Activated CD4-positive, alpha-beta memory T cell treated with anti-CD3 and anti-CD28 coated beads for 36 hours (primary cell): ENCODE results near the gene PCED1A. TPM values are rescaled to one million over a fixed set of nuclear protein-coding genes. Genes with fewer than 3 reads are reported as not detected.

Experiments
- CTCF ChIA-PET: fragments of 350-600 bp; sonication (Branson Sonifier 250); formaldehyde crosslinking; loops from one replicate; lab custom pipeline; 2021; ENCODE audit warnings: antibody characterized with exemption, inconsistent platforms; lab: Charles Lee
- POLR2A ChIA-PET: fragments of 350-600 bp; sonication (Branson Sonifier 250); formaldehyde crosslinking; loops from one replicate; lab custom pipeline; 2021; ENCODE audit warnings: antibody characterized with exemption; lab: Charles Lee
- DNase-seq: peaks from one replicate; pipeline ENCODE4 v3.0.0-alpha.2; 2020
- H3K27ac Mint-ChIP-seq: one replicate; pipeline ENCODE4 v1.8.0; 2021; ENCODE audit warnings: mixed read lengths
- H3K27me3 Mint-ChIP-seq: one replicate; pipeline ENCODE4 v1.8.0; 2021; ENCODE audit warnings: mixed read lengths
- H3K36me3 Mint-ChIP-seq: one replicate; pipeline ENCODE4 v1.8.0; 2021; ENCODE audit warnings: mixed read lengths
- H3K4me1 Mint-ChIP-seq: one replicate; pipeline ENCODE4 v1.8.0; 2021; ENCODE audit warnings: low read depth, mixed read lengths
- H3K4me3 Mint-ChIP-seq: one replicate; pipeline ENCODE4 v1.8.0; 2021; ENCODE audit warnings: mild to moderate bottlenecking, mixed read lengths
- H3K9me3 Mint-ChIP-seq: one replicate; pipeline ENCODE4 v1.8.0; 2021; ENCODE audit warnings: mixed read lengths
- intact Hi-C: fragments of 100-400 bp; cut with micrococcal nuclease; formaldehyde crosslinking; loops from one replicate; pipeline ENCODE4 v1.15.1; 2023
- total RNA-seq, 2 experiments: library from RNA; stranded (reverse); gene quantifications; one replicate each; pipeline ENCODE4 v1.2.3, GENCODE V29; 2021

The PCED1A gene
- total RNA-seq, 2 experiments from 2014 or later, result 37.0 to 40.0 TPM

DNA sequence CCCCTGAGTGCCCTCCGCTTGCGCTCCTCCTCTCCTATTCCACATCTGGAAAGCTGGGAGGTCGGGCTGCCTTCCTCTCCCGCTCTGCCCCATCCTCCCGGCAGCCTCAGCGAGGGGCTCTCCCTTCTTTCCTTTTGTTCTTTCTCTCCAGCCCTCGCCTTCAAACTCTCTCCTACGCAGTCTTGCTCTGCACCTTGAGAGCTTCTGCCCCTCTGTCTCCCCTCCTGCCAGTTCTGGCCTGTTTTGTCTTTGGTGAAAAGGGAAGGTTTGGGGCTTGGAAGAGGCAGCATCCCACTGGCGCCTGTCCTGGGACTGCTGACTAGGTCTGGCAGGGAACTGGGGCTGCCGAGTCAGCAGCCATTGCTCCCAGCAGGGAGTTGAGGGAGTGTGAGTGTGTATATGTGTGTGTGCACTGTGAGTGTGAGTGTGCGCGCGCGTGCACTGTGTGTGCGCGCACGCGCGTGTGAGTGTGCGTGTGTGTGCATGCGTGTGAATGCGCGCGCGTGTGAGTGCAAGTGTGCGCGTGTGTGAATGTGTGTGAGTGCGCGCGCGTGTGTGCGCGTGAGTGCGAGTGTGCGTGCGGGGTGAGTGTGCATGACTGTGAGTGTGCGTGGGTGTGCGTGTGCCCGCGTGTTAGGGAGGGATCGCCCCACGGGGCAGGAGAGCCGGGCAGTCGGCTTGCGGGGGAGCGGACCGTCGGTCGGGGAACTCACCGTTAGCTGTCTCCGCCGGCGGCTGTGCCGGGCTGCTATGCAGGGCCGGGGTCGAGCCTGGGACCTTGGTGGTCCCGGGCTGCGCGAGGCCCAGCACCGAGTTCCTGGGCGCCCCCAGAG lies 40.6 kb downstream of the PCED1A start:
- Mint-ChIP-seq H3K9me3 (no peaks in the 10 kb centered on the region), H3K36me3 (no peaks in the 10 kb centered on the region), H3K4me1 (peaks cover 16% of the 10 kb centered on the region), H3K27me3 (peaks cover 54% of the 10 kb centered on the region), H3K27ac (peak overlapping the region; percentile 49), H3K4me3 (peak overlapping the region; percentile 90)
- intact Hi-C loops, result no loop called here
- peak; percentile 25 for DNase-seq
- POLR2A ChIA-PET, result interaction anchor here (0.6 kb wide), 1 partner anchor 38 kb away, joined by 3 read pairs; no protein-coding TSS in a partner anchor
- CTCF ChIA-PET, result interaction anchor here (1.2 kb wide), 1 partner anchor 201 kb away, joined by 4 read pairs; no protein-coding TSS in a partner anchor

- ChIA-PET POLR2A (interaction anchor here (0.6 kb wide), 1 partner anchor 39 kb away, joined by 3 read pairs; no protein-coding TSS in a partner anchor), CTCF (interaction anchor here (0.7 to 1.2 kb wide), 2 partner anchors 46 to 202 kb away, joined by 3 to 4 read pairs; no protein-coding TSS in a partner anchor)
- peaks cover 53% of the 10 kb centered on the region for H3K27me3 Mint-ChIP-seq
- no peaks in the 10 kb centered on the region for H3K9me3 Mint-ChIP-seq
- intact Hi-C loops, result no loop called here
- peaks cover 16% of the 10 kb centered on the region for H3K4me1 Mint-ChIP-seq
- H3K27ac Mint-ChIP-seq, result no peak overlapping the region
- H3K4me3 Mint-ChIP-seq, result peak overlapping the region; percentile 90
- no peak for DNase-seq
- H3K36me3 Mint-ChIP-seq, result no peaks in the 10 kb centered on the region
Measured at GRCh38 chr20:2799271-2799670, 41.2 kb downstream of the PCED1A start.

GRCh38 chr20:2798814-2799213 lies 41.6 kb downstream of the PCED1A start:
- Mint-ChIP-seq H3K4me3 (no peak overlapping the region), H3K36me3 (no peaks in the 10 kb centered on the region), H3K9me3 (no peaks in the 10 kb centered on the region), H3K27ac (no peak overlapping the region), H3K27me3 (peaks cover 50% of the 10 kb centered on the region), H3K4me1 (peaks cover 16% of the 10 kb centered on the region)
- CTCF ChIA-PET, result interaction anchor here (0.7 to 1.2 kb wide), 3 partner anchors 44 to 202 kb away, joined by 3 to 4 read pairs (median 3); no protein-coding TSS in a partner anchor
- no peak for DNase-seq
- POLR2A ChIA-PET, result no interaction called here
- intact Hi-C loops, result no loop called here

DNA sequence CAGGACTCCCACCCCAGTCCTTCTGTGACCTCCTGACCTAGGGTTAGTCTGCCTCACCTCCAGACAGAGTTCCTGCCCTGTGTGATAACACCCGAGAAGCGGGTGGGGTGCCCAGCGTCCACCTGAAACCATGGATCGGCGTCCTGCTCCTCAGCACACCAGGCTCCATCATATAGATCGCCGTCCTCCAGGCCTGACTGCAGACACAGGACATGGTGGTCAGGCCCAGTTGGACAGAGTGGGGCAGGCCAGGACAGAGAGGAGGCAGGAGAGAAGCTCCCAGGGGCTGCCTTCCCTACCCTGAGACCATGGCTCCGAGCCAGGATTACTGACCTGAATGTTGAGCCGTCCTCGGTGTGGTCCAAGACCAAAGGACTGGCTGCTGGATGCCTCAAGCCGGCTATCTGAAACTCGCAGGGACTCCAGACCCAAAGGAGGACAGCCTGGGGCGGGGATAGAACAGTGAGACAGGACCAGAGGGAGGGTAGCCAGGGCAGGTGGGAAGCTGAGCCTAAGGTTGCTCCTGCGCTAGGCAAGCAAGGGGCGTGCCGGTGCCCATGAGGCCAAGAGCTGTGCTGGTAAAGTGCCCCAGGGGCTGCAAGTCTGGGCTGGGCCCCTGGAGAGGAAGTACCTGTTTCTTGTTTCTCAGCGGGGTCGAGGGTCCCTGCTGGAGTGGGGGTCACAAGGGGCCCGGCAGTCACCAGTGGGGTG lies 42.2 kb downstream of the PCED1A start:
- POLR2A ChIA-PET, result no interaction called here
- intact Hi-C loops, result no loop called here

DNA sequence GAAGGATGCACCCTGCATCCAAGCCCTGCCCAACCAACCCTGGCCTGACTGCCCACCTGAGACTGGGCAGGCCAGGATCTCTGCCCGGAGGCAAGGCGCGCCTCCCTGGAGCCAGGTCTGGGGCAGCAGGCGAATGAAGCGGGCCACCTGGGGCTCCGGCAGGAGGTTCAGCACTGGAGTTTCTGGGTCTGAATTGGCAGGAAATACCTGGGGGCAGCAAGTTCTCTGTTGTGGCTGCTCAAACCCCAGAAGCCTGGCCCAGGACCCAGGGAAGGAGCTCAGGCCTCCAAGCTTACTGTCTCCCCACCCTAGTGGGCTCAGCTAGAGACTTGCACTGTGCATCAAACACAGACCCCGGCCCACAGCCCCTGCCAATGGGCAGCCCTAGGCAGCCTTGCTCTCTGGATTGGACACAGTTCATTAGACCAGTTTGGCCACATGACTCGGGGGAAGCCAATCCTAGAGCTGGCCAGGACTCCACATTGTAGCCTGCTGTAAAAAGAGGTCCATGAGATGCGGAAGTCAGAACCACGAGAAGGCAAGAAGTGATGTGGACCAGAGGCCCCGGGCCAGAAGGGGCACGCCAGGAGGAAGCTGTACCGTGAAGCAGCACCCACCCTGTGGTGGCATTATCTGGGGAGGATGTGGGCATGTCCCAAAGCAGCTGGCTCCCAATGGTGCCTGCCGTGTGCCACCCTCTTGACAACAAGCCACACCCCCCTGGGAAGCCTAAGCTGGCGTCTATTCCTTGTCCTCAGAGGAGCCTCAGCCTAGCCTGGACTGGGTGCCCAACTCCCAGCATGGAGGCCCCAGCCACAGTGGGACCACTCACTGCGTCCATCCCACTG lies 43.1 kb downstream of the PCED1A start:
- H3K9me3 Mint-ChIP-seq, result no peaks in the 10 kb centered on the region
- H3K27me3 Mint-ChIP-seq, result peaks cover 46% of the 10 kb centered on the region
- intact Hi-C loops, result no loop called here
- ChIA-PET CTCF (interaction anchor here (1.1 kb wide), 1 partner anchor 43 kb away, joined by 3 read pairs; no protein-coding TSS in a partner anchor), POLR2A (no interaction called here)
- H3K27ac Mint-ChIP-seq, result no peak overlapping the region
- no peak overlapping the region for H3K4me3 Mint-ChIP-seq
- peaks cover 16% of the 10 kb centered on the region for H3K4me1 Mint-ChIP-seq
- no peak for DNase-seq
- no peaks in the 10 kb centered on the region for H3K36me3 Mint-ChIP-seq

More for the DNA sequence above, 42.2 kb downstream of the PCED1A start:
- Mint-ChIP-seq H3K36me3 (no peaks in the 10 kb centered on the region), H3K9me3 (no peaks in the 10 kb centered on the region), H3K4me3 (no peak overlapping the region), H3K27me3 (peaks cover 49% of the 10 kb centered on the region), H3K4me1 (peaks cover 16% of the 10 kb centered on the region), H3K27ac (no peak overlapping the region)
- CTCF ChIA-PET, result interaction anchor here (0.7 to 1.1 kb wide), 2 partner anchors 44 to 45 kb away, joined by 3 read pairs; no protein-coding TSS in a partner anchor
- no peak for DNase-seq

- peaks cover 50% of the 10 kb centered on the region for H3K27me3 Mint-ChIP-seq
- CTCF ChIA-PET, result no interaction called here
Measured at GRCh38 chr20:2796011-2796660, 44.3 kb downstream of the PCED1A start.

DNA sequence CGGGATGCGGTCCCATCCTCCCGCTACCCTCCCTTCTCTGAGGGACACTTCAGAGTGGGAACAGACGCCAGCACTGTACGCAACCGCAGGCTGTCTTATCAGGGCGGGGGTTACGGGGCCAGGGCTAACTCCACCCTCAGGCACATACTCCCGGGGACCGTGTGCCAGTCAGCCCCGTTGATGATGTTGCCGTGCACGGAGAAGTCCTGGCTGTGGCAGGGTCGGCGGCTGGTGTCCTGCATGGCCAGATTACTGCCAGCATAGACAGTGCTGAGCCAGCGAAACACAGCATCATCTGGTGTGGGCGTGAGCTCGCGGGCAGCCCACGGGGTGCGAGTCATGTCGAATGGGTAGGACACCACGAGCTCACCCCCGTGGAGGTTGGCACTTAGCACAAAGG lies 45.0 kb downstream of the PCED1A start:
- no peak for DNase-seq
- Mint-ChIP-seq H3K27me3 (peaks cover 47% of the 10 kb centered on the region), H3K36me3 (no peaks in the 10 kb centered on the region), H3K4me3 (no peak overlapping the region), H3K9me3 (no peaks in the 10 kb centered on the region), H3K27ac (no peak overlapping the region), H3K4me1 (peaks cover 8% of the 10 kb centered on the region)
- ChIA-PET POLR2A (no interaction called here), CTCF (no interaction called here)
- intact Hi-C loops, result no loop called here

More at GRCh38 chr20:2796011-2796660, 44.3 kb downstream of the PCED1A start:
- Mint-ChIP-seq H3K9me3 (no peaks in the 10 kb centered on the region), H3K4me1 (peaks cover 13% of the 10 kb centered on the region), H3K27ac (no peak overlapping the region), H3K4me3 (no peak overlapping the region), H3K36me3 (no peaks in the 10 kb centered on the region)
- POLR2A ChIA-PET, result no interaction called here
- intact Hi-C loops, result no loop called here
- no peak for DNase-seq

DNA sequence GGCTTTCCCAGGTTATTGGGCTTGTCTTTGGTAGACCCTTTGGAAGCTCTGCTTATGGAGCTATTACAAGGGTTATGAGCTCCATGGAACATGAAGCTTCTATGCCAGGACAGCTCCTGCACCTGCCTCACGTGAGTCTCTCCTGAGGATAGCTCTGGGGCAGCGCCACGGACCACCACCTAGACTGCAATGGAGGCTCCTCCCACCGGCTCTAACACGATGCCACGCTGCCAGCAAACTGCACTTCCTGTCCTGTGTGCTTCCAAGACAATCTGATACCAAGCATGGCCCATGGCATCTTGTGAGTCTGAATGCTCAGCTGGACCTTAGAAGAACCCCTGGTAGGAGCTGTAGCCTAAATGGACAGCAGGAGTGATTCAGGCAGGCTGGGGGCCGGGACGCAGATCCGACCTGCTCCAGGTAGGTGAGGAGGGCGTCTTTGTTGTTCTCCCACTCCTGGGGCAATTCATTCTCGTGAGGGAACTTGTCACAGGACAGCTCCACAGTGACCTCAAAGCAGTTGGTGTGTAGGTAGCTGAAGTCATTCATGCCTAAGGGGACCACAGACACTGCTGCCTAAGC lies 45.5 kb downstream of the PCED1A start:
- CTCF ChIA-PET, result no interaction called here
- Mint-ChIP-seq H3K27me3 (peaks cover 46% of the 10 kb centered on the region), H3K9me3 (no peaks in the 10 kb centered on the region), H3K4me1 (peaks cover 5% of the 10 kb centered on the region), H3K4me3 (no peak overlapping the region), H3K36me3 (no peaks in the 10 kb centered on the region), H3K27ac (no peak overlapping the region)
- POLR2A ChIA-PET, result no interaction called here
- no peak for DNase-seq
- intact Hi-C loops, result no loop called here

DNA sequence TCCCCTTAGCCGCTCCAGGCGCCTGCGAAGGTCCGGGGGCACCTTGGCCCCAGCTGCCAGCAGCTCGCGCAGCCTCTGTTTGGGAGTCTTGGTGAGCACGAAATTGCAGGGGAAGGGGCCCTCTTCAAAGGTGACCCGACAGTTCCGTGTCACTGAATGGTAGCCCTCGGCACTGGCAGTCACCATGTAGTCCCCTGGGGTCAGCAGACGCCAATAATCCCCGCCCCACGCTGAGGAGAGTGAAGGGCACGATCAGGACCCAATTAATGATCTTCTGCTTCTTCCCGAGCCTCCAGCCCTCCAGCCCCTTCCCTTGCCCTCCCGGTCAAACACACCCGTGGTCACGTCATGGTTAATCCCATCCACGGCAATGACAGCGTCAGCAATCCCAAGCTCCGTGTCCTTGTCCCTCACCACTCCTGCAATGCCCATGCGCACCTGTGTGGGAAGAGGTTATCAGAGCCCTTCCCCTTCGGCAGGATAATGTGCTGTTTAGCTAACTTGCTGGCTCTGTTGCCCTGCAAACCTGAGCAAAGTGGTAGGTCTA lies 46.2 kb downstream of the PCED1A start:
- DNase-seq, result no peak
- ChIA-PET POLR2A (interaction anchor here (0.6 kb wide), 1 partner anchor 190 kb away, joined by 3 read pairs; no protein-coding TSS in a partner anchor), CTCF (interaction anchor here (1.0 kb wide), 1 partner anchor 42 kb away, joined by 3 read pairs; no protein-coding TSS in a partner anchor)
- Mint-ChIP-seq H3K4me1 (no peaks in the 10 kb centered on the region), H3K9me3 (no peaks in the 10 kb centered on the region), H3K4me3 (no peak overlapping the region), H3K36me3 (no peaks in the 10 kb centered on the region), H3K27me3 (peaks cover 42% of the 10 kb centered on the region), H3K27ac (no peak overlapping the region)
- intact Hi-C loops, result no loop called here

DNA sequence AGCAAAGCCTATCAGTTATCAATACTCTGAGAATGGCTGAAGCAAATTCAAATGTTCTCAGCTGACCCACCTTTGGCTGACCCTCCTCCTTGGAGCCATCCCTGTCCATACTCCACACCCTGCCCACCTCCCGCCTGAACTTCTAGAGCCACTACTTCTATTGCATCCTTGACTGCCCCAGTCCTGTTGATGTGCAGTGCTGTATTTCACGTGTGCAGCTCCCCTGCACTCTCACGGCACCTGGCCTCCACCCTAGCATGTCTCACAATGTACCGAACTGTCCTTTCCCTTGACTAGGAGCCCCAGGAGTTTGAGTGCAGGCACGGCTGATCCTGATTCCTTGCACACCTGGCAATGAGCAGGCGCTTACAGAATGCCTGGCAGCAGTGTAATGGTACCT lies 47.0 kb downstream of the PCED1A start:
- Mint-ChIP-seq H3K9me3 (no peaks in the 10 kb centered on the region), H3K27me3 (peaks cover 38% of the 10 kb centered on the region), H3K36me3 (no peaks in the 10 kb centered on the region), H3K27ac (no peak overlapping the region), H3K4me3 (no peak overlapping the region), H3K4me1 (no peaks in the 10 kb centered on the region)
- intact Hi-C loops, result no loop called here
- ChIA-PET POLR2A (interaction anchor here (0.6 kb wide), 1 partner anchor 1643 kb away, joined by 3 read pairs; no protein-coding TSS in a partner anchor), CTCF (interaction anchor here (1.0 kb wide), 1 partner anchor 41 kb away, joined by 3 read pairs; no protein-coding TSS in a partner anchor)
- no peak for DNase-seq
